Natural killer cell treated with Interleukin-12 subunit alpha and Interleukin-12 subunit beta and Interleukin-15 and Interleukin-18, amount 100 ng/mL, for 72 hours (primary cell): ENCODE results near the gene ZNF350. TPM values are rescaled to one million over a fixed set of nuclear protein-coding genes. Genes with fewer than 3 reads are reported as not detected.

ENCODE experiments used
- total RNA-seq, 2 donors: library from RNA; stranded (reverse); gene quantifications; one replicate each; pipeline ENCODE4 v1.2.3, GENCODE V29; 2022

The ZNF350 gene
- total RNA-seq, 2 donors from 2014 or later = 9.4 to 16.9 TPM

Other genes with a start within 250 kb of the ZNF350 start
- under 1 TPM in 1 of 2 donors, not detected in 1; 0.69 TPM for gene FPR1, start 235.0 kb downstream of the ZNF350 start, total RNA-seq
- gene FPR2, start 225.7 kb downstream of the ZNF350 start, total RNA-seq = under 1 TPM; 0.31 to 0.56 TPM
- gene FPR3, start 191.7 kb downstream of the ZNF350 start, total RNA-seq = not detected
- 1 to 10 TPM; 8.1 to 9.8 TPM for gene ZNF577, start 98.9 kb downstream of the ZNF350 start, total RNA-seq
- 10 to 100 TPM; 10.0 to 14.0 TPM for gene ZNF649, start 81.8 kb downstream of the ZNF350 start, total RNA-seq
- gene ZNF613, start 59.4 kb downstream of the ZNF350 start, total RNA-seq = 1 to 10 TPM; 4.8 to 6.0 TPM
- gene ZNF615, start 21.4 kb upstream of the ZNF350 start, total RNA-seq = 10 to 100 TPM in 1 of 2 donors, 1 to 10 TPM in 1; 6.8 to 12.9 TPM
- 10 to 100 TPM in 1 of 2 donors, 1 to 10 TPM in 1; 7.2 to 14.7 TPM for gene ZNF614, start 41.5 kb upstream of the ZNF350 start, total RNA-seq
- gene ZNF432, start 62.0 kb upstream of the ZNF350 start, total RNA-seq = 10 to 100 TPM; 14.6 to 22.5 TPM
- 10 to 100 TPM; 36.5 to 43.0 TPM for gene ZNF841, start 108.9 kb upstream of the ZNF350 start, total RNA-seq
- gene ZNF616, start 153.1 kb upstream of the ZNF350 start, total RNA-seq = 1 to 10 TPM; 4.8 to 7.8 TPM
- gene ZNF836, start 184.8 kb upstream of the ZNF350 start, total RNA-seq = 10 to 100 TPM in 1 of 2 donors, 1 to 10 TPM in 1; 8.3 to 12.9 TPM
- 100 to 1,000 TPM; 241 to 252 TPM for gene PPP2R1A, start 203.2 kb upstream of the ZNF350 start, total RNA-seq